ES-I3 (cell line): ENCODE measurements around the gene BAIAP2.
A peak's percentile ranks its signal among the peaks of the same experiment; 100 is the strongest.

Experiments
- H3K36me3 ChIP-seq: 2 replicates; pipeline ENCODE4 v1.6.1; 2013; ENCODE audit warnings: mild to moderate bottlenecking, low read length, control low read depth, moderate library complexity; ENCODE audit not compliant: insufficient read depth
- H3K4me1 ChIP-seq: 2 replicates; pipeline ENCODE4 v1.6.1; 2013; ENCODE audit warnings: mild to moderate bottlenecking, control low read depth, low read length; ENCODE audit not compliant: insufficient read depth
- H3K9ac ChIP-seq: 2 replicates; pipeline ENCODE4 v1.6.1; 2013; ENCODE audit warnings: low read depth, mild to moderate bottlenecking, low read length, moderate library complexity
- H3K9me3 ChIP-seq: 2 replicates; pipeline ENCODE4 v1.6.1; 2013; ENCODE audit warnings: mild to moderate bottlenecking, low read length, moderate library complexity; ENCODE audit not compliant: control insufficient read depth, insufficient read depth

BAIAP2 gene

GRCh38 chr17:81108220-81108619 lies 73.3 kb downstream of the BAIAP2 start:
- Histone ChIP-seq H3K36me3 (no peaks in the 10 kb centered on the region), H3K9me3 (no peaks in the 10 kb centered on the region), H3K4me1 (no peaks in the 10 kb centered on the region), H3K9ac (no peak overlapping the region)

GRCh38 chr17:81109957-81110356 lies 75.0 kb downstream of the BAIAP2 start:
- no peaks in the 10 kb centered on the region for H3K36me3 ChIP-seq
- H3K9ac ChIP-seq = no peak overlapping the region
- no peaks in the 10 kb centered on the region for H3K9me3 ChIP-seq
- no peaks in the 10 kb centered on the region for H3K4me1 ChIP-seq

GRCh38 chr17:81110488-81111040 lies 75.6 kb downstream of the BAIAP2 start:
- H3K36me3 ChIP-seq = no peaks in the 10 kb centered on the region
- H3K4me1 ChIP-seq = no peaks in the 10 kb centered on the region
- H3K9me3 ChIP-seq = no peaks in the 10 kb centered on the region
- H3K9ac ChIP-seq = no peak overlapping the region

- no peak overlapping the region for H3K9ac ChIP-seq
- H3K9me3 ChIP-seq = no peaks in the 10 kb centered on the region
- H3K4me1 ChIP-seq = no peaks in the 10 kb centered on the region
- H3K36me3 ChIP-seq = no peaks in the 10 kb centered on the region
Observed at GRCh38 chr17:81111066-81111465, 76.1 kb downstream of the BAIAP2 start.

- no peaks in the 10 kb centered on the region; the same call in 1 of the 2 replicates for H3K4me1 ChIP-seq
- H3K9ac ChIP-seq = no peak overlapping the region
- no peaks in the 10 kb centered on the region for H3K36me3 ChIP-seq
- no peaks in the 10 kb centered on the region for H3K9me3 ChIP-seq
Observed at GRCh38 chr17:81112450-81112849, 77.5 kb downstream of the BAIAP2 start.

GRCh38 chr17:81113158-81113724 lies 78.3 kb downstream of the BAIAP2 start:
- H3K9ac ChIP-seq = no peak overlapping the region
- H3K36me3 ChIP-seq = no peaks in the 10 kb centered on the region
- no peaks in the 10 kb centered on the region for H3K9me3 ChIP-seq
- H3K4me1 ChIP-seq = no peaks in the 10 kb centered on the region; the same call in 1 of the 2 replicates

GRCh38 chr17:81114351-81115093 lies 79.6 kb downstream of the BAIAP2 start:
- no peaks in the 10 kb centered on the region for H3K9me3 ChIP-seq
- H3K9ac ChIP-seq = no peak overlapping the region
- no peaks in the 10 kb centered on the region for H3K36me3 ChIP-seq
- H3K4me1 ChIP-seq = no peaks in the 10 kb centered on the region; the same call in 1 of the 2 replicates

- Histone ChIP-seq H3K36me3 (no peaks in the 10 kb centered on the region), H3K9ac (no peak overlapping the region), H3K4me1 (no peaks in the 10 kb centered on the region; the same call in 1 of the 2 replicates), H3K9me3 (no peaks in the 10 kb centered on the region)
Observed at GRCh38 chr17:81115219-81115618, 80.3 kb downstream of the BAIAP2 start.

GRCh38 chr17:81115749-81116464 lies 81.0 kb downstream of the BAIAP2 start:
- Histone ChIP-seq H3K4me1 (no peaks in the 10 kb centered on the region; the same call in 1 of the 2 replicates), H3K9me3 (no peaks in the 10 kb centered on the region), H3K36me3 (no peaks in the 10 kb centered on the region), H3K9ac (no peak overlapping the region; the same call in 1 of the 2 replicates)

GRCh38 chr17:81116704-81117103 lies 81.8 kb downstream of the BAIAP2 start:
- no peaks in the 10 kb centered on the region for H3K9me3 ChIP-seq
- H3K9ac ChIP-seq = no peak overlapping the region
- no peaks in the 10 kb centered on the region for H3K36me3 ChIP-seq
- no peaks in the 10 kb centered on the region; the same call in 1 of the 2 replicates for H3K4me1 ChIP-seq

- Histone ChIP-seq H3K9ac (no peak overlapping the region), H3K4me1 (no peaks in the 10 kb centered on the region; the same call in 1 of the 2 replicates), H3K36me3 (no peaks in the 10 kb centered on the region), H3K9me3 (no peaks in the 10 kb centered on the region)
Observed at GRCh38 chr17:81117672-81118198, 82.8 kb downstream of the BAIAP2 start.

- no peaks in the 10 kb centered on the region; the same call in 1 of the 2 replicates for H3K4me1 ChIP-seq
- no peaks in the 10 kb centered on the region for H3K9me3 ChIP-seq
- peak overlapping the region; percentile 56; the same call in 1 of the 2 replicates for H3K9ac ChIP-seq
- no peaks in the 10 kb centered on the region for H3K36me3 ChIP-seq
Observed at GRCh38 chr17:81118308-81119221, 83.6 kb downstream of the BAIAP2 start.
